Heart left ventricle (tissue), 16 donors: ENCODE results near the gene DSEL. TPM values are rescaled to one million over a fixed set of nuclear protein-coding genes. Genes with fewer than 3 reads are reported as not detected.

Experiments used
- ATAC-seq, 4 donors: fragments of 200-7000 bp; cut with Tn5 transposase; one replicate each; pipeline ENCODE4 v1.9.1; 2020 to 2022; ENCODE audit warnings: moderate library complexity in 4 of 4, mild to moderate bottlenecking in 3 of 4, moderate number of reproducible peaks in 1 of 4
- DNase-seq, 5 donors: peaks; one replicate each; pipeline ENCODE4 v3.0.0-alpha.2; 2020
- H3K27ac ChIP-seq, 12 donors: fragments of 200-600 bp; sonication (generic) in 4 of 12; one replicate each; pipeline versions ENCODE4 v1.5.0 to v1.8.0; 2016 to 2022; ENCODE audit warnings: mild to moderate bottlenecking in 2 of 12
- H3K27me3 ChIP-seq, 9 donors: fragments of 200-600 bp; sonication (generic) in 2 of 9; one replicate each; pipeline versions ENCODE4 v1.5.1 to v1.8.0; 2016 to 2022; ENCODE audit warnings: mild to moderate bottlenecking in 3 of 9
- H3K36me3 ChIP-seq, 9 donors: fragments of 200-600 bp; sonication (generic) in 2 of 9; one replicate each; pipeline versions ENCODE4 v1.5.0 to v1.8.0; 2018 to 2022; ENCODE audit warnings: mild to moderate bottlenecking in 2 of 9
- H3K4me1 ChIP-seq, 12 donors: fragments of 200-600 bp; sonication (generic) in 4 of 12; one replicate each; pipeline versions ENCODE4 v1.5.0 to v1.8.0; 2016 to 2022; ENCODE audit warnings: mild to moderate bottlenecking in 3 of 12
- H3K4me3 ChIP-seq, 12 donors: fragments of 200-600 bp; sonication (generic) in 4 of 12; one replicate each; pipeline versions ENCODE4 v1.5.0 to v1.8.0; 2017 to 2022; ENCODE audit warnings: mild to moderate bottlenecking in 9 of 12, moderate library complexity in 4 of 12
- H3K9me3 ChIP-seq, 12 donors: fragments of 200-600 bp; sonication (generic) in 4 of 12; one replicate each; pipeline versions ENCODE4 v1.5.0 to v1.8.0; 2016 to 2022; ENCODE audit warnings: mild to moderate bottlenecking in 1 of 12
- POLR2A ChIP-seq, 2 donors: fragments of 450-650 bp; IDR thresholded peaks; one replicate each; pipeline ENCODE4 v1.6.1; 2017; ENCODE audit warnings: antibody characterized with exemption in 2 of 2, mild to moderate bottlenecking in 2 of 2, moderate library complexity in 2 of 2
- WGBS, 4 donors: extraction: QIAGEN DNeasy Blood & Tissue Kit in 2 of 4; methylation state at CpG; one replicate each; pipeline versions ENCODE4 v1.1.5 to v1.1.7; 2013 to 2018; 5-methylcytosine and 5-hydroxymethylcytosine counted together
- intact Hi-C, 10 donors: fragments of 100-400 bp; cut with DNase I; formaldehyde crosslinking; loops; one replicate each; pipeline versions ENCODE4 v1.11.1 to v1.14.2; 2022
- polyA plus RNA-seq, 2 donors: library from polyadenylated mRNA; stranded (reverse); fragments of 200-250 nt; gene quantifications; one replicate each; pipeline ENCODE4 v1.2.3, GENCODE V29; 2013
- total RNA-seq, 9 donors: library from RNA; depleted of rRNA in 2 of 9; stranded (reverse); fragments of >200 nt in 2 of 9; fragmentation: NEBNext Ultra II Directional in 3 of 9; extraction: Animal tissue kit (Norgen Biotek cat#: 25700) in 3 of 9; gene quantifications; one replicate each; pipeline versions ENCODE4 v1.1.0 to v1.2.4, GENCODE V29; 2016 to 2023
- TF ChIP-seq, protein P1 (sequence below), 12 donors: fragments of 200-600 bp; sonication (generic) in 4 of 12; IDR thresholded peaks; one replicate each; pipeline versions ENCODE4 v1.5.0 to v1.8.0; 2018 to 2022; ENCODE audit warnings: antibody characterized with exemption in 12 of 12, mild to moderate bottlenecking in 5 of 12
- donor health status: ischemic (EF 13 %, LVEDD 7.1; RV severe dilation, severe dysfunction).
- donor health status: healthy with polysubstance abuse.
- donor health status: DM: no; HTN: yes; CAD: no.
- donor health status: DM: no; HTN: no; CAD: no.
- donor health status: ischemic (EF 25% LVEDD 6.9; RV normal size, moderate dysfunction).
- donor health status: ischemic (EF 25% LVEDD 5.7; RV mildly dilated, moderate dysfunction).
- donor health status: healthy.
- donor health status: DM: yes; HTN: yes; CAD: no.
- donor health status: ischemic (EF 35%, LVEDD 5.7; RV mildly dilated, moderate dysfunction).
- donor health status: nonischemic (EF 11% LVEDD 7.7; RV severe dilation, severe dysfunction).
- donor health status: DM: yes; HTN: yes; CAD: no.
- donor health status: PGD.
- donor health status: ischemic (EF 29% LVEDD 5.4; RV normal size, mild dysfunction).
- donor health status: nonischemic (EF 23%, LVEDD 6.1; RV moderate dilation, normal function).

DSEL gene
- total and polyA plus RNA-seq, 11 donors = 0.61 to 4.0 (median 2.3) TPM

DNA sequence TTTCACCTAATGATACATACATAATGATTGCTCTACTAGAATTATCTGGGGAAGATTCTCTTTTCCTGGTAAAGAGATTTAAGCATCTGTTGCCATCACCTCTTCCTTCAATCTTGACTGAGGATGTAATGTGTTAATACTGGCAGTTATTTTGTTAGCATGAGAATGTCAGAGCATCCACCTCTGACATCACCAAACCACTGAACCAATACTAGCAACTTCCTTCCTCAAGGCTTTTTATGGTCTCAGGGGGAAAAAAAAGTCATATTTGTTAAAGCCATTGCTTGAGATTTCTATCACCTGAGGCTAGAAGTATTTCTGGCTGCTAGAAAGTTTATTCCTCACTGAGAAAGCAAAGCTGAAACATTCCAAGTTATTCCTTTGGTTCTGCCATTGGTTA lies 48.5 kb downstream of the DSEL start:
- ATAC-seq (no peak), DNase-seq (no peak)
- peaks cover 0 to 4% (median 0%) of the 10 kb centered on the region in 12 donors for H3K9me3 ChIP-seq
- no peak overlapping the region for H3K27ac ChIP-seq
- H3K27me3 ChIP-seq = no peaks in the 10 kb centered on the region
- H3K4me3 ChIP-seq = no peak overlapping the region
- no peaks in the 10 kb centered on the region for H3K4me1 ChIP-seq
- no peaks in the 10 kb centered on the region for H3K36me3 ChIP-seq
- TF ChIP-seq, protein P1, sequence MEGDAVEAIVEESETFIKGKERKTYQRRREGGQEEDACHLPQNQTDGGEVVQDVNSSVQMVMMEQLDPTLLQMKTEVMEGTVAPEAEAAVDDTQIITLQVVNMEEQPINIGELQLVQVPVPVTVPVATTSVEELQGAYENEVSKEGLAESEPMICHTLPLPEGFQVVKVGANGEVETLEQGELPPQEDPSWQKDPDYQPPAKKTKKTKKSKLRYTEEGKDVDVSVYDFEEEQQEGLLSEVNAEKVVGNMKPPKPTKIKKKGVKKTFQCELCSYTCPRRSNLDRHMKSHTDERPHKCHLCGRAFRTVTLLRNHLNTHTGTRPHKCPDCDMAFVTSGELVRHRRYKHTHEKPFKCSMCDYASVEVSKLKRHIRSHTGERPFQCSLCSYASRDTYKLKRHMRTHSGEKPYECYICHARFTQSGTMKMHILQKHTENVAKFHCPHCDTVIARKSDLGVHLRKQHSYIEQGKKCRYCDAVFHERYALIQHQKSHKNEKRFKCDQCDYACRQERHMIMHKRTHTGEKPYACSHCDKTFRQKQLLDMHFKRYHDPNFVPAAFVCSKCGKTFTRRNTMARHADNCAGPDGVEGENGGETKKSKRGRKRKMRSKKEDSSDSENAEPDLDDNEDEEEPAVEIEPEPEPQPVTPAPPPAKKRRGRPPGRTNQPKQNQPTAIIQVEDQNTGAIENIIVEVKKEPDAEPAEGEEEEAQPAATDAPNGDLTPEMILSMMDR (IDR thresholded peaks at IDR 0.05) = no peak
- TF ChIP-seq POLR2A (IDR thresholded peaks at IDR 0.05) = no peak
- intact Hi-C loops = no loop called here

- ATAC-seq (no peak), DNase-seq (no peak)
- H3K9me3 ChIP-seq = peaks cover 0 to 4% (median 0%) of the 10 kb centered on the region in 12 donors
- no peaks in the 10 kb centered on the region for H3K27me3 ChIP-seq
- TF ChIP-seq, protein P1 (IDR thresholded peaks at IDR 0.05) = no peak
- TF ChIP-seq POLR2A (IDR thresholded peaks at IDR 0.05) = no peak
- no peak overlapping the region for H3K27ac ChIP-seq
- WGBS, 4 donors = 33 to 45% (median 40%) methylated on average over 1 of the region's 1 CpG
- intact Hi-C loops = no loop called here
- H3K4me1 ChIP-seq = no peaks in the 10 kb centered on the region
- H3K4me3 ChIP-seq = no peak overlapping the region
- H3K36me3 ChIP-seq = no peaks in the 10 kb centered on the region
These were observed 49.3 kb downstream of the DSEL start for GRCh38 chr18:67467188-67467587.

DNA sequence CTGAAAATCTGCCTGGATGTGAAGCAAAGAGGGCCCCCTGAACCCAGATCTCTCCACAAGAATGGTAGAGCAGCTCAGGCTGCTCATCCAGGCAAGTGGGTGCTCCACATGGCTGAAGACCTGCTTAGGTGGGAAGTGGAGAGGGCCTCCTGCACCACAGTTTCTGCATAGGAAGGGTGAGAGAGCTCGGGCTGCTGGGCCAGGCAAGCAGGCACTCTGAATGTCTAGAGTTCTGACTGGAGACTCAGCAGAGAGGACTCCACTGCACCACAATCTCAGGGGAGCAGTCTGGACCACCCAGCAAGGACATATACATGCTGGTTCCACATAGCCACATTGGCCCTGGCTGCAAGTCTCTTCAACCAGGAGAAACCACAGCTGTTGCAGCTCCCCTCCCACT lies 52.0 kb downstream of the DSEL start:
- 84 to 92% (median 88%) methylated on average over 1 of the region's 1 CpG for WGBS, 4 donors
- TF ChIP-seq POLR2A (IDR thresholded peaks at IDR 0.05) = no peak
- TF ChIP-seq, protein P1 (IDR thresholded peaks at IDR 0.05) = no peak
- peaks cover 0 to 4% (median 0%) of the 10 kb centered on the region in 12 donors for H3K9me3 ChIP-seq
- no peak overlapping the region for H3K27ac ChIP-seq
- ATAC-seq (no peak), DNase-seq (peak in 2 of 5 donors; percentile 18 to 44)
- intact Hi-C loops = no loop called here
- H3K27me3 ChIP-seq = no peaks in the 10 kb centered on the region
- no peaks in the 10 kb centered on the region for H3K36me3 ChIP-seq
- H3K4me3 ChIP-seq = no peak overlapping the region
- H3K4me1 ChIP-seq = no peaks in the 10 kb centered on the region

DNA sequence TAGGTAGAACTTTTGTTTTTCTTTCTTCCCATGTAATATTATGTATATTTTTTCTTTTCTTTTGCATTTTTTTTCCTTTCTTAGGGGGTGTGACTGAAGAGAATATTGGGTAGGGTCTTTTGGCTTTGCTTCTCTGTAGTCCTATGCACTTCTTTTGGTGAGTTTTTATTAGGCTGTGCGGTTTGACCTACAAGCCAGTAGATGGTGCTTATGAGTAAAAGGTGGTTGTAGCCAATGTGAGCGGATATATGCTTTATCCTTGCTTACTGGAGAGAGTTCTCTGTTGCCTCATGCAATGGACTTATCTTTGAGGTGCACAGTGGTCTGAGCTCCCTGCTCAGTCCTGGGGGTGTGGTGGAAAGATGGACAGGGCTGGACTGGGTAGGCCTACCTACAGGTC lies 52.7 kb downstream of the DSEL start:
- no peak for TF ChIP-seq POLR2A (IDR thresholded peaks at IDR 0.05)
- TF ChIP-seq, protein P1 (IDR thresholded peaks at IDR 0.05) = no peak
- Histone ChIP-seq H3K9me3 (peaks cover 0 to 4% (median 0%) of the 10 kb centered on the region in 12 donors), H3K27me3 (no peaks in the 10 kb centered on the region), H3K36me3 (no peaks in the 10 kb centered on the region), H3K27ac (no peak overlapping the region), H3K4me1 (no peaks in the 10 kb centered on the region), H3K4me3 (no peak overlapping the region)
- WGBS, 4 donors = 56 to 78% (median 66%) methylated on average over 2 of the region's 2 CpGs
- intact Hi-C loops = no loop called here
- ATAC-seq = no peak
- no peak for DNase-seq
